Measurements from ENCODE around the gene PHF8.

The PHF8 gene

DNA sequence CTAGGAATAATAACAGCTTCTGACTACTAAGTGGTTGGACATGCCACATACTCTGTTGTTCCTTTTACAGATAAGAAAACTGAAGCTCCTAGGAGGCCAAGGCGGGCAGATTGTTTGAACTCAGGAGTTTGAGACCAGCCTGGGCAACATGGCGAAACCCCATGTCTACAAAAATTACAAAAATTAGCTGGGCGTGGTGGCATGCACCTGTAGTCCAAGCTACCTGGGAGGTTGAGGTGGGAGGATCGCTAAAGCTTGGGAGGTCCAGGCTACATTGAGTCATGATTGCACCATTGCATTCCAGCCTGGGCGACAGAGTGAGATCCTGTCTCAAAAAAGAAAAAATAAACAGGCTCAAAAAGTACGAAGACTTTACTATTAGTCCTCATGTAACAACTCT, 30.6 kb upstream of the PHF8 start:
- no peak overlapping the region for H3K27ac ChIP-seq (replicated peaks)
- TF ChIP-seq POLR2AphosphoS5 (IDR thresholded peaks at IDR 0.05; ENCODE audit: low read depth) (no peak), GABPA (IDR thresholded peaks at IDR 0.05; ENCODE audit: low read depth) (no peak), SPI1 (IDR thresholded peaks at IDR 0.05; ENCODE audit: borderline replicate concordance, low read depth) (no peak)
- TF ChIP-seq, protein P1, sequence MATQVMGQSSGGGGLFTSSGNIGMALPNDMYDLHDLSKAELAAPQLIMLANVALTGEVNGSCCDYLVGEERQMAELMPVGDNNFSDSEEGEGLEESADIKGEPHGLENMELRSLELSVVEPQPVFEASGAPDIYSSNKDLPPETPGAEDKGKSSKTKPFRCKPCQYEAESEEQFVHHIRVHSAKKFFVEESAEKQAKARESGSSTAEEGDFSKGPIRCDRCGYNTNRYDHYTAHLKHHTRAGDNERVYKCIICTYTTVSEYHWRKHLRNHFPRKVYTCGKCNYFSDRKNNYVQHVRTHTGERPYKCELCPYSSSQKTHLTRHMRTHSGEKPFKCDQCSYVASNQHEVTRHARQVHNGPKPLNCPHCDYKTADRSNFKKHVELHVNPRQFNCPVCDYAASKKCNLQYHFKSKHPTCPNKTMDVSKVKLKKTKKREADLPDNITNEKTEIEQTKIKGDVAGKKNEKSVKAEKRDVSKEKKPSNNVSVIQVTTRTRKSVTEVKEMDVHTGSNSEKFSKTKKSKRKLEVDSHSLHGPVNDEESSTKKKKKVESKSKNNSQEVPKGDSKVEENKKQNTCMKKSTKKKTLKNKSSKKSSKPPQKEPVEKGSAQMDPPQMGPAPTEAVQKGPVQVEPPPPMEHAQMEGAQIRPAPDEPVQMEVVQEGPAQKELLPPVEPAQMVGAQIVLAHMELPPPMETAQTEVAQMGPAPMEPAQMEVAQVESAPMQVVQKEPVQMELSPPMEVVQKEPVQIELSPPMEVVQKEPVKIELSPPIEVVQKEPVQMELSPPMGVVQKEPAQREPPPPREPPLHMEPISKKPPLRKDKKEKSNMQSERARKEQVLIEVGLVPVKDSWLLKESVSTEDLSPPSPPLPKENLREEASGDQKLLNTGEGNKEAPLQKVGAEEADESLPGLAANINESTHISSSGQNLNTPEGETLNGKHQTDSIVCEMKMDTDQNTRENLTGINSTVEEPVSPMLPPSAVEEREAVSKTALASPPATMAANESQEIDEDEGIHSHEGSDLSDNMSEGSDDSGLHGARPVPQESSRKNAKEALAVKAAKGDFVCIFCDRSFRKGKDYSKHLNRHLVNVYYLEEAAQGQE (IDR thresholded peaks at IDR 0.05; ENCODE audit: insufficient replicate concordance, low read depth), result no peak
- TF ChIP-seq, protein P2, sequence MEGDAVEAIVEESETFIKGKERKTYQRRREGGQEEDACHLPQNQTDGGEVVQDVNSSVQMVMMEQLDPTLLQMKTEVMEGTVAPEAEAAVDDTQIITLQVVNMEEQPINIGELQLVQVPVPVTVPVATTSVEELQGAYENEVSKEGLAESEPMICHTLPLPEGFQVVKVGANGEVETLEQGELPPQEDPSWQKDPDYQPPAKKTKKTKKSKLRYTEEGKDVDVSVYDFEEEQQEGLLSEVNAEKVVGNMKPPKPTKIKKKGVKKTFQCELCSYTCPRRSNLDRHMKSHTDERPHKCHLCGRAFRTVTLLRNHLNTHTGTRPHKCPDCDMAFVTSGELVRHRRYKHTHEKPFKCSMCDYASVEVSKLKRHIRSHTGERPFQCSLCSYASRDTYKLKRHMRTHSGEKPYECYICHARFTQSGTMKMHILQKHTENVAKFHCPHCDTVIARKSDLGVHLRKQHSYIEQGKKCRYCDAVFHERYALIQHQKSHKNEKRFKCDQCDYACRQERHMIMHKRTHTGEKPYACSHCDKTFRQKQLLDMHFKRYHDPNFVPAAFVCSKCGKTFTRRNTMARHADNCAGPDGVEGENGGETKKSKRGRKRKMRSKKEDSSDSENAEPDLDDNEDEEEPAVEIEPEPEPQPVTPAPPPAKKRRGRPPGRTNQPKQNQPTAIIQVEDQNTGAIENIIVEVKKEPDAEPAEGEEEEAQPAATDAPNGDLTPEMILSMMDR (IDR thresholded peaks at IDR 0.05; ENCODE audit: insufficient read depth, low read length), result no peak
- DNase-seq (ENCODE audit: low read depth in 1 of 2, low spot score in 1 of 2), result no peak
- no peak overlapping the region for H3K4me3 ChIP-seq (replicated peaks; ENCODE audit: insufficient read depth, low read length)
- H3K27me3 ChIP-seq (ENCODE audit: insufficient read depth, poor library complexity, severe bottlenecking), result no peaks in the 10 kb centered on the region

GRCh38 chrX:54067766-54068165, 23.5 kb upstream of the PHF8 start:
- Histone ChIP-seq H3K27ac (replicated peaks) (no peak overlapping the region), H3K27me3 (ENCODE audit: insufficient read depth, poor library complexity, severe bottlenecking) (no peaks in the 10 kb centered on the region), H3K4me3 (replicated peaks; ENCODE audit: insufficient read depth, low read length) (no peak overlapping the region)
- peak in 1 of 2 experiments; percentile 46 for DNase-seq (ENCODE audit: low read depth in 1 of 2, low spot score in 1 of 2)
- TF ChIP-seq POLR2AphosphoS5 (IDR thresholded peaks at IDR 0.05; ENCODE audit: low read depth) (peak; percentile 34; the same call in 1 of the 2 replicates), GABPA (IDR thresholded peaks at IDR 0.05; ENCODE audit: low read depth) (no peak), SPI1 (IDR thresholded peaks at IDR 0.05; ENCODE audit: borderline replicate concordance, low read depth) (peak; percentile 3; the same call in 1 of the 2 replicates)
- TF ChIP-seq, protein P2 (IDR thresholded peaks at IDR 0.05; ENCODE audit: insufficient read depth, low read length), result no peak
- TF ChIP-seq, protein P1 (IDR thresholded peaks at IDR 0.05; ENCODE audit: insufficient replicate concordance, low read depth), result no peak

- H3K27me3 ChIP-seq (ENCODE audit: insufficient read depth, poor library complexity, severe bottlenecking), result no peaks in the 10 kb centered on the region
- no peak overlapping the region for H3K4me3 ChIP-seq (replicated peaks; ENCODE audit: insufficient read depth, low read length)
- H3K27ac ChIP-seq (replicated peaks), result no peak overlapping the region
- DNase-seq (ENCODE audit: low read depth in 1 of 2, low spot score in 1 of 2), result no peak
- TF ChIP-seq, protein P1 (IDR thresholded peaks at IDR 0.05; ENCODE audit: insufficient replicate concordance, low read depth), result no peak
- TF ChIP-seq, protein P2 (IDR thresholded peaks at IDR 0.05; ENCODE audit: insufficient read depth, low read length), result no peak
- TF ChIP-seq SPI1 (IDR thresholded peaks at IDR 0.05; ENCODE audit: borderline replicate concordance, low read depth), result no peak
- no peak for TF ChIP-seq POLR2AphosphoS5 (IDR thresholded peaks at IDR 0.05; ENCODE audit: low read depth)
- TF ChIP-seq GABPA (IDR thresholded peaks at IDR 0.05; ENCODE audit: low read depth), result no peak
Observed at GRCh38 chrX:54066841-54067240, 22.6 kb upstream of the PHF8 start.
